ENCODE measurements around the gene TEX264.

DNA sequence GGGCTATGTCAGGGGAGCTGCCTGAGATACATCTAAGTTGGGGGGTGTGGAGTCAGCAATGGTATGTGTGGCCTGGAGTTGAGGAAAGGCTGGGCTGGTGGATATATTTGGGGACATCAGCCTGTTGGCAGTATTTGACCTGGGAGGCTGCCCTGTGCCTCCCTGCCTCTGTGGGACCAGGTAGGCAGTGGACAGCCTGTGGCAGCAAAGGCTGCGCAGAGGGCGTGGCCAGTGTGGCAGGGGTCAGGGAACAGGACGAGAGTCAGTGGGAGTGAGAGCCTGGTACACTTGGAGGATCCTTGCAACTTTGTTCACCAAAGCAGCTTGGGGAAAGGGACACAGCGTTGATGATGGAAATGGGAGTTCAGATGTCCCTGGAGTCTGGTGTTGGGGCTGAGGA, 15.0 kb downstream of the TEX264 start:
- TF ChIP-seq, protein P1, sequence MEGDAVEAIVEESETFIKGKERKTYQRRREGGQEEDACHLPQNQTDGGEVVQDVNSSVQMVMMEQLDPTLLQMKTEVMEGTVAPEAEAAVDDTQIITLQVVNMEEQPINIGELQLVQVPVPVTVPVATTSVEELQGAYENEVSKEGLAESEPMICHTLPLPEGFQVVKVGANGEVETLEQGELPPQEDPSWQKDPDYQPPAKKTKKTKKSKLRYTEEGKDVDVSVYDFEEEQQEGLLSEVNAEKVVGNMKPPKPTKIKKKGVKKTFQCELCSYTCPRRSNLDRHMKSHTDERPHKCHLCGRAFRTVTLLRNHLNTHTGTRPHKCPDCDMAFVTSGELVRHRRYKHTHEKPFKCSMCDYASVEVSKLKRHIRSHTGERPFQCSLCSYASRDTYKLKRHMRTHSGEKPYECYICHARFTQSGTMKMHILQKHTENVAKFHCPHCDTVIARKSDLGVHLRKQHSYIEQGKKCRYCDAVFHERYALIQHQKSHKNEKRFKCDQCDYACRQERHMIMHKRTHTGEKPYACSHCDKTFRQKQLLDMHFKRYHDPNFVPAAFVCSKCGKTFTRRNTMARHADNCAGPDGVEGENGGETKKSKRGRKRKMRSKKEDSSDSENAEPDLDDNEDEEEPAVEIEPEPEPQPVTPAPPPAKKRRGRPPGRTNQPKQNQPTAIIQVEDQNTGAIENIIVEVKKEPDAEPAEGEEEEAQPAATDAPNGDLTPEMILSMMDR (IDR thresholded peaks at IDR 0.05 in 8 of 11, conservative IDR thresholded peaks at IDR 0.05 in 3 of 11): no peak
- no peak for TF ChIP-seq POLR2A (IDR thresholded peaks at IDR 0.05)
- TF ChIP-seq POLR2AphosphoS5 (IDR thresholded peaks at IDR 0.05): no peak
